HFF-Myc (cell line): ENCODE results near the gene POLD3.

Experiments
- DNase-seq: peaks from one replicate; pipeline ENCODE4 v3.0.0-alpha.2; 2011; ENCODE audit warnings: low read depth; ENCODE audit errors: extremely low read depth
- H3K4me3 ChIP-seq: replicated peaks from 2 replicates; pipeline ENCODE4 v1.5.1; 2011; ENCODE audit warnings: low read depth, mild to moderate bottlenecking, control low read depth, low read length
- CTCF ChIP-seq: IDR thresholded peaks from 2 replicates; pipeline ENCODE4 v1.5.1; 2012; ENCODE audit warnings: mild to moderate bottlenecking, low read depth, low read length, control low read depth; ENCODE audit errors: missing control alignments

POLD3 gene

GRCh38 chr11:74677131-74677530 is 84.7 kb downstream of the POLD3 start:
- DNase-seq, result no peak
- TF ChIP-seq CTCF, result no peak
- H3K4me3 ChIP-seq, result no peak overlapping the region

- H3K4me3 ChIP-seq, result no peak overlapping the region
- TF ChIP-seq CTCF, result no peak
- no peak for DNase-seq
These were observed 85.7 kb downstream of the POLD3 start for GRCh38 chr11:74678041-74678440.

- DNase-seq, result no peak
- H3K4me3 ChIP-seq, result no peak overlapping the region
- TF ChIP-seq CTCF, result no peak
These were observed 86.5 kb downstream of the POLD3 start for GRCh38 chr11:74678591-74679512.

GRCh38 chr11:74679513-74679865 is 87.1 kb downstream of the POLD3 start:
- no peak for TF ChIP-seq CTCF
- no peak for DNase-seq
- H3K4me3 ChIP-seq, result no peak overlapping the region

GRCh38 chr11:74680035-74680671 is 87.8 kb downstream of the POLD3 start:
- DNase-seq, result no peak
- no peak for TF ChIP-seq CTCF
- no peak overlapping the region for H3K4me3 ChIP-seq

- TF ChIP-seq CTCF, result no peak
- H3K4me3 ChIP-seq, result no peak overlapping the region
- no peak for DNase-seq
These were observed 88.5 kb downstream of the POLD3 start for GRCh38 chr11:74680703-74681531.
